Measurements from ENCODE around the gene RAB30. TPM values are rescaled to one million over a fixed set of nuclear protein-coding genes. Genes with fewer than 3 reads are reported as not detected.

Gene RAB30
- polyA plus RNA-seq, 6 donors from 2014 or later: 108 to 156 (median 142) TPM

- Mint-ChIP-seq H3K4me3 (peak overlapping the region; percentile 18 to 81 (median 49)), H3K27ac (peak overlapping the region; percentile 42 to 95 (median 84)), H3K4me1 (peaks cover 33 to 67% (median 38%) of the 10 kb centered on the region in 3 donors), H3K9me3 (no peaks in the 10 kb centered on the region), H3K27me3 (no peaks in the 10 kb centered on the region), H3K36me3 (peaks cover 0 to 8% of the 10 kb centered on the region in 2 donors)
- ATAC-seq (ENCODE audit: low read depth in 2 of 2): no peak
- no peak for DNase-seq
Measured at GRCh38 chr11:82930734-82931133, 141.0 kb downstream of the RAB30 start.

- H3K36me3 Mint-ChIP-seq: peaks cover 0 to 8% of the 10 kb centered on the region in 2 donors
- peak overlapping the region; percentile 73 to 95 (median 88) for H3K27ac Mint-ChIP-seq
- H3K4me3 Mint-ChIP-seq: peak overlapping the region; percentile 18 to 81 (median 52)
- H3K27me3 Mint-ChIP-seq: no peaks in the 10 kb centered on the region
- DNase-seq (no peak), ATAC-seq (ENCODE audit: low read depth in 2 of 2) (peak; percentile 72 to 79)
- peaks cover 32 to 71% (median 38%) of the 10 kb centered on the region in 3 donors for H3K4me1 Mint-ChIP-seq
- H3K9me3 Mint-ChIP-seq: no peaks in the 10 kb centered on the region
Measured at GRCh38 chr11:82930229-82930628, 141.5 kb downstream of the RAB30 start.

- ATAC-seq (ENCODE audit: low read depth in 2 of 2) (no peak), DNase-seq (no peak)
- Mint-ChIP-seq H3K9me3 (no peaks in the 10 kb centered on the region), H3K4me3 (peak overlapping the region in 5 of 8 donors; percentile 53 to 79 (median 61)), H3K36me3 (peaks cover 0 to 8% of the 10 kb centered on the region in 2 donors), H3K4me1 (peaks cover 36 to 80% (median 43%) of the 10 kb centered on the region in 3 donors), H3K27ac (peak overlapping the region; percentile 61 to 94 (median 84)), H3K27me3 (no peaks in the 10 kb centered on the region)
Measured at GRCh38 chr11:82929121-82929520, 142.6 kb downstream of the RAB30 start.

GRCh38 chr11:82927264-82927880, 144.3 kb downstream of the RAB30 start:
- DNase-seq (peak; percentile 56), ATAC-seq (ENCODE audit: low read depth in 2 of 2) (peak; percentile 70 to 76)
- Mint-ChIP-seq H3K4me3 (peak overlapping the region; percentile 40 to 78 (median 67)), H3K36me3 (peaks cover 0 to 4% of the 10 kb centered on the region in 2 donors), H3K27me3 (no peaks in the 10 kb centered on the region), H3K9me3 (no peaks in the 10 kb centered on the region), H3K27ac (peak overlapping the region; percentile 54 to 89 (median 78)), H3K4me1 (peaks cover 47 to 82% (median 49%) of the 10 kb centered on the region in 3 donors)

- Mint-ChIP-seq H3K27ac (peak overlapping the region in 5 of 6 donors; percentile 41 to 96 (median 84)), H3K27me3 (no peaks in the 10 kb centered on the region), H3K9me3 (peaks cover 2 to 7% (median 4%) of the 10 kb centered on the region in 7 donors), H3K4me1 (peaks cover 51 to 86% (median 59%) of the 10 kb centered on the region in 3 donors), H3K36me3 (peaks cover 9 to 17% of the 10 kb centered on the region in 2 donors), H3K4me3 (peak overlapping the region in 7 of 8 donors; percentile 6 to 73 (median 57))
- ATAC-seq (ENCODE audit: low read depth in 2 of 2): peak; percentile 71 to 77
- no peak for DNase-seq
Measured at GRCh38 chr11:82924522-82925224, 147.0 kb downstream of the RAB30 start.

Other genes starting within 250 kb of the RAB30 start
- gene PRCP, start 171.5 kb downstream of the RAB30 start, polyA plus RNA-seq (ENCODE audit: low read depth in 6 of 6): 100 to 1,000 TPM; 133 to 176 (median 152) TPM
- gene DDIAS, start 170.2 kb downstream of the RAB30 start, polyA plus RNA-seq (ENCODE audit: low read depth in 6 of 6): 1 to 10 TPM; 3.9 to 9.9 (median 7.8) TPM
- gene PCF11, start 85.2 kb upstream of the RAB30 start, polyA plus RNA-seq (ENCODE audit: low read depth in 6 of 6): 10 to 100 TPM; 14.8 to 60.0 (median 39.6) TPM
- gene ANKRD42, start 121.8 kb upstream of the RAB30 start, polyA plus RNA-seq (ENCODE audit: low read depth in 6 of 6): 10 to 100 TPM in 1 of 6 donors, 1 to 10 TPM in 5; 6.1 to 12.7 (median 7.5) TPM
- 100 to 1,000 TPM in 1 of 6 donors, 10 to 100 TPM in 5; 67.5 to 106 (median 83.5) TPM for gene CCDC90B, start 214.5 kb upstream of the RAB30 start, polyA plus RNA-seq (ENCODE audit: low read depth in 6 of 6)